SK-N-SH (cell line): Measurements from ENCODE around the gene TRIM27.

Source experiments
- CHD2 ChIP-seq: fragments of 150-350 bp; IDR thresholded peaks from 2 replicates; pipeline ENCODE4 v1.6.1; 2018; ENCODE audit warnings: low read length; ENCODE audit not compliant: partially characterized antibody
- NRF1 ChIP-seq: IDR thresholded peaks from 2 replicates; pipeline ENCODE4 v1.6.1; 2012; ENCODE audit warnings: low read depth, mild to moderate bottlenecking, low read length
- POLR2AphosphoS5 ChIP-seq: IDR thresholded peaks from 2 replicates; pipeline ENCODE4 v1.6.1; 2012; ENCODE audit warnings: low read depth, low read length
- TF ChIP-seq, protein P1 (sequence below): fragments of 200-600 bp; sonication (generic); IDR thresholded peaks from 2 replicates; pipeline ENCODE4 v1.6.1; 2017; ENCODE audit warnings: antibody characterized with exemption, mild to moderate bottlenecking, moderate library complexity

DNA sequence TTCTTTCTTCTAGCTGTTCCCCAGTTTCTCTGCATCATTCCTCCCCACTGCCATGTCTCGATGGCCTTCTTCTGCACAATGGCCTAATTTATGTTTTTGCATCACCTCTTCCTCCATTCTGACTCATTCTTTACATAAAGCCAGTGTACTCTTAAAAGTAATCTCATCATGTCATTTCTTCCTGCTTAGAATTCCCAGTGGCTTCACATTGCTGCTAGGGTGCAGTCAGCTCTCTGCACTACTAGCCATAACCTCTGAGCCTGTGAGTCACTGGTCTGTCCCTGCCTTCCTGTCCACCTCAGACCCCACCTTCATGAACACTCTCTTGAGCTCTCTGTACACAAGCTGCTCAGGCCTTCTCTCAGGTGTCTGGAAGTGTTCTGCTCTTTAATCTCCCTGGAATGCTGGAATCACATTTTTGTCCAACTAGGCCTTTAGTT, 24.1 kb upstream of the TRIM27 start:
- TF ChIP-seq NRF1 (no peak), POLR2AphosphoS5 (no peak), CHD2 (no peak)
- TF ChIP-seq, protein P1, sequence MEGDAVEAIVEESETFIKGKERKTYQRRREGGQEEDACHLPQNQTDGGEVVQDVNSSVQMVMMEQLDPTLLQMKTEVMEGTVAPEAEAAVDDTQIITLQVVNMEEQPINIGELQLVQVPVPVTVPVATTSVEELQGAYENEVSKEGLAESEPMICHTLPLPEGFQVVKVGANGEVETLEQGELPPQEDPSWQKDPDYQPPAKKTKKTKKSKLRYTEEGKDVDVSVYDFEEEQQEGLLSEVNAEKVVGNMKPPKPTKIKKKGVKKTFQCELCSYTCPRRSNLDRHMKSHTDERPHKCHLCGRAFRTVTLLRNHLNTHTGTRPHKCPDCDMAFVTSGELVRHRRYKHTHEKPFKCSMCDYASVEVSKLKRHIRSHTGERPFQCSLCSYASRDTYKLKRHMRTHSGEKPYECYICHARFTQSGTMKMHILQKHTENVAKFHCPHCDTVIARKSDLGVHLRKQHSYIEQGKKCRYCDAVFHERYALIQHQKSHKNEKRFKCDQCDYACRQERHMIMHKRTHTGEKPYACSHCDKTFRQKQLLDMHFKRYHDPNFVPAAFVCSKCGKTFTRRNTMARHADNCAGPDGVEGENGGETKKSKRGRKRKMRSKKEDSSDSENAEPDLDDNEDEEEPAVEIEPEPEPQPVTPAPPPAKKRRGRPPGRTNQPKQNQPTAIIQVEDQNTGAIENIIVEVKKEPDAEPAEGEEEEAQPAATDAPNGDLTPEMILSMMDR = no peak
